ENCODE data around the gene DDAH1.

DDAH1 gene

GRCh38 chr1:85322655-85323054 is 142.3 kb downstream of the DDAH1 start:
- Mint-ChIP-seq H3K9me3 (no peaks in the 10 kb centered on the region), H3K36me3 (ENCODE audit: low read depth) (no peaks in the 10 kb centered on the region), H3K27me3 (ENCODE audit: low read depth) (no peaks in the 10 kb centered on the region), H3K4me1 (peaks cover 4% of the 10 kb centered on the region), H3K27ac (no peak overlapping the region), H3K4me3 (no peak overlapping the region)
- no peak for TF ChIP-seq CTCF (IDR thresholded peaks at IDR 0.05; ENCODE audit: unreplicated experiment in 3 of 3)

DNA sequence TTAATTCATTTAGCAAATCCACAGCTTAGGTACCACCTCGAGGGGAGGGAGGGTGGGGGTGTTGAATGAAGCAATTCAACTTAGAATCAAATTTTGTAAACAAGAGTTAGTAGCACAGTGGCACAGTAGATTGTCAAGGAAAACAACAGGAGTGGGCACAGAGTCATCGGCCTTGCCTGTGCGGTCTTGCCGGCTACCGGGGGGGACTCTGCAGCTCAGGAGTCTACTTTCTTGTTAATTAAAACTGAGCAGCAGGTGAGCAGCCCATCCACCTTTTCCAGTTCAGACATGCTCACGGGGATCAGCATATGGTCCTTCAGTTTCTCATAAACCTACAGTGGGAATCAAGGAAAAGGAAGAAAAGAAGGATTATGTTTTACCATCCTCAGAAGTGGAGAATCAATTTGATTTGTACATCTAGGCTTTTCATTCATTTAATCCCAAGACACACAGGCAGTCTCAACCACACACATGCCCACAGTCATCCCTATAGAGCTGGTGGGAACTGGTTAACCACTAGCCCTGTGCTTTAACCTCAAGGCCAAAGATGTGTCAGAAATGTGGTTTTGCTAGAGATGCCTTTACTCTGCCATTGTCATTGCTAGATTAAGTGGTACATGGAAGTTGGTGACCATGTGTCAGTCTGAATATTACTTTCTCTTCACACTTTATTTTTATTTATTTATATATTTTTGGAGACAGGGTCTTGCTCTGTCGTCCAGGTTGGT is 143.6 kb downstream of the DDAH1 start:
- H3K4me1 Mint-ChIP-seq, result peaks cover 10% of the 10 kb centered on the region
- no peaks in the 10 kb centered on the region for H3K36me3 Mint-ChIP-seq (ENCODE audit: low read depth)
- no peaks in the 10 kb centered on the region for H3K9me3 Mint-ChIP-seq
- H3K4me3 Mint-ChIP-seq, result no peak overlapping the region
- no peak for TF ChIP-seq CTCF (IDR thresholded peaks at IDR 0.05; ENCODE audit: unreplicated experiment in 3 of 3)
- H3K27me3 Mint-ChIP-seq (ENCODE audit: low read depth), result no peaks in the 10 kb centered on the region
- no peak overlapping the region for H3K27ac Mint-ChIP-seq

GRCh38 chr1:85320371-85321131 is 144.4 kb downstream of the DDAH1 start:
- Mint-ChIP-seq H3K9me3 (no peaks in the 10 kb centered on the region), H3K36me3 (ENCODE audit: low read depth) (no peaks in the 10 kb centered on the region), H3K27ac (no peak overlapping the region), H3K4me3 (no peak overlapping the region), H3K27me3 (ENCODE audit: low read depth) (no peaks in the 10 kb centered on the region), H3K4me1 (peaks cover 8% of the 10 kb centered on the region)
- no peak for TF ChIP-seq CTCF (IDR thresholded peaks at IDR 0.05; ENCODE audit: unreplicated experiment in 3 of 3)

DNA sequence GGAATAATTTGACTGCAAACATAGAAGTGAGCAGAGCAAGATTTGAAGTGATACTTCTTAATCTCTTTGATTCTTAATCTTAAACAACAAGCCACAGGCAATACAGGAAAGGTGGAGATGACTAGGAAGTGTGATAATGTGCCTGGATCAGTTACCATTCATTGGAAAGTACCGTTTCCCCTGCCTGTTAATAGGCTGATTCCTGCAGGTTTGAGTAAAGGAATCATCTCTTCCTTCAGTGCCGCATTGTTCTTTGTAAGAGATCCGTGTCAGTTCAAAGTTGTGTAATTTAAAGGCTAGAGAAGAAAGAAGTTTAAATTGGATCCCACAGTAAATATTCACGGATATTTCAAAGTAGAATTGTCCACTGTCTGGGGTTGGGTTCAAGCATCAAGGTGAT is 145.0 kb downstream of the DDAH1 start:
- H3K27ac Mint-ChIP-seq, result no peak overlapping the region
- H3K36me3 Mint-ChIP-seq (ENCODE audit: low read depth), result no peaks in the 10 kb centered on the region
- H3K9me3 Mint-ChIP-seq, result no peaks in the 10 kb centered on the region
- H3K4me3 Mint-ChIP-seq, result no peak overlapping the region
- peaks cover 10% of the 10 kb centered on the region for H3K4me1 Mint-ChIP-seq
- H3K27me3 Mint-ChIP-seq (ENCODE audit: low read depth), result no peaks in the 10 kb centered on the region
- TF ChIP-seq CTCF (IDR thresholded peaks at IDR 0.05; ENCODE audit: unreplicated experiment in 3 of 3), result no peak

DNA sequence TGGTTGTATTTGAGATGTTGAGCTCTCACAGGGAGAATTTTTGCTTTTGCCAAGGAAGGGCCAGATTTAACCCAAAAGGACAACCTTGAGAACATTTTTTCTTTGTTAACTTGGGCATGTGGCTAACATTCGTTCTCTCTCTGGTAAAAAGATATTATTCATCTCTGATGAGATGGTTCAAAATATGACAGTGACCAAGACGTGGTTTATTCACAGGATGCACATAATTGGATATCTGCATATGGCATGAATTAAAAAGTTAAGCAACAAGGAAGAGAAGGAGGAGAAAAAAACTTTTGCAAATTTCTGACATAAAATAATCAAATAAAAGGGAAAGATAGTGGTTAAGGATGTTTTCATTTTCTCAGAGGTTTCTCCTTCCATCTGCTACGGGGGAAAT is 145.5 kb downstream of the DDAH1 start:
- H3K4me3 Mint-ChIP-seq, result no peak overlapping the region
- no peaks in the 10 kb centered on the region for H3K36me3 Mint-ChIP-seq (ENCODE audit: low read depth)
- H3K27me3 Mint-ChIP-seq (ENCODE audit: low read depth), result no peaks in the 10 kb centered on the region
- H3K4me1 Mint-ChIP-seq, result peaks cover 11% of the 10 kb centered on the region
- no peak for TF ChIP-seq CTCF (IDR thresholded peaks at IDR 0.05; ENCODE audit: unreplicated experiment in 3 of 3)
- H3K9me3 Mint-ChIP-seq, result no peaks in the 10 kb centered on the region
- H3K27ac Mint-ChIP-seq, result no peak overlapping the region

Measured in nephron (organoid).